Measurements from ENCODE around the gene FAM117B.

FAM117B gene

GRCh38 chr2:202634556-202635427 lies at the start of gene FAM117B:
Gene FAM117B (plus strand): TSS chr2:202634969. CDS start chr2:202635188, 219 bp downstream.
- peak; percentile 97 for DNase-seq

- peak; percentile 58 for DNase-seq
Observed at GRCh38 chr2:202588647-202589581, 45.9 kb upstream of the FAM117B start.

GRCh38 chr2:202589582-202589949 lies 45.2 kb upstream of the FAM117B start:
- DNase-seq, result no peak

- DNase-seq, result no peak
Observed at GRCh38 chr2:202592566-202592965, 42.2 kb upstream of the FAM117B start.

- no peak for DNase-seq
Observed at GRCh38 chr2:202599105-202599504, 35.7 kb upstream of the FAM117B start.

- DNase-seq, result no peak
Observed at GRCh38 chr2:202599911-202600310, 34.9 kb upstream of the FAM117B start.

GRCh38 chr2:202604699-202605098 lies 30.1 kb upstream of the FAM117B start:
- no peak for DNase-seq

- DNase-seq, result no peak
Observed at GRCh38 chr2:202605174-202605573, 29.6 kb upstream of the FAM117B start.

GRCh38 chr2:202608142-202608852 lies 26.5 kb upstream of the FAM117B start:
- DNase-seq, result no peak

GRCh38 chr2:202609381-202610145 lies 25.2 kb upstream of the FAM117B start:
- no peak for DNase-seq

- DNase-seq, result no peak
Observed at GRCh38 chr2:202610380-202610779, 24.4 kb upstream of the FAM117B start.

- DNase-seq, result no peak
Observed at GRCh38 chr2:202612145-202612544, 22.6 kb upstream of the FAM117B start.

GRCh38 chr2:202613479-202613878 lies 21.3 kb upstream of the FAM117B start:
- DNase-seq, result no peak

GRCh38 chr2:202624133-202624532 lies 10.6 kb upstream of the FAM117B start:
- DNase-seq, result no peak

GRCh38 chr2:202627042-202627441 lies 7.7 kb upstream of the FAM117B start:
- no peak for DNase-seq

GRCh38 chr2:202628646-202629198 lies 6.0 kb upstream of the FAM117B start:
- no peak for DNase-seq

GRCh38 chr2:202632682-202633290 lies 2.0 kb upstream of the FAM117B start:
- DNase-seq, result no peak

- no peak for DNase-seq
Observed at GRCh38 chr2:202633470-202633869, 1.3 kb upstream of the FAM117B start.

- DNase-seq, result peak; percentile 74
Observed at GRCh38 chr2:202635428-202636212, 851 bp downstream of the FAM117B start.

GRCh38 chr2:202636213-202636513 lies 1.4 kb downstream of the FAM117B start:
- DNase-seq, result no peak

GRCh38 chr2:202638721-202639120 lies 4.0 kb downstream of the FAM117B start:
- no peak for DNase-seq
